CD4-positive, alpha-beta T cell (primary cell): ENCODE data around the gene GOLGA5. TPM values are rescaled to one million over a fixed set of nuclear protein-coding genes. Genes with fewer than 3 reads are reported as not detected.

Experiments used
- ATAC-seq: fragments of 200-7000 bp; cut with Tn5 transposase; one replicate; pipeline ENCODE4 v1.10.0; 2022; ENCODE audit warnings: mild to moderate bottlenecking; ENCODE audit not compliant: poor library complexity
- CTCF ChIA-PET: fragments of 350-600 bp; sonication (Branson Sonifier 250); formaldehyde crosslinking; loops from one replicate; lab custom pipeline; 2021; ENCODE audit warnings: antibody characterized with exemption, inconsistent platforms; lab: Charles Lee
- POLR2A ChIA-PET: fragments of 350-600 bp; sonication (Branson Sonifier 250); formaldehyde crosslinking; loops from one replicate; lab custom pipeline; 2021; ENCODE audit warnings: antibody characterized with exemption, inconsistent platforms; lab: Charles Lee
- DNase-seq, 14 experiments: peaks; one replicate each; pipeline ENCODE4 v3.0.0-alpha.2; 2013 to 2020; ENCODE audit warnings: mixed read lengths in 2 of 14
- H3K27ac ChIP-seq, 2 donors: one replicate each; pipeline versions ENCODE4 v1.5.1 to v1.7.0; 2013; ENCODE audit warnings: low read length in 2 of 2, low read depth in 1 of 2, mild to moderate bottlenecking in 1 of 2
- H3K27me3 ChIP-seq, 2 experiments: 1 replicate in 1 of 2; 2 replicates in 1 of 2; pipeline versions ENCODE4 v1.6.1 to v1.7.0; 2013; ENCODE audit warnings: low read length in 2 of 2, control low read depth in 1 of 2, mild to moderate bottlenecking in 1 of 2, moderate library complexity in 1 of 2; ENCODE audit not compliant: insufficient read depth in 2 of 2, control insufficient read depth in 1 of 2
- H3K36me3 ChIP-seq: one replicate; pipeline ENCODE4 v1.6.1; 2013; ENCODE audit warnings: low read length, control low read depth; ENCODE audit not compliant: insufficient read depth
- H3K4me1 ChIP-seq: one replicate; pipeline ENCODE4 v1.6.1; 2013; ENCODE audit warnings: low read length, control low read depth; ENCODE audit not compliant: insufficient read depth
- H3K4me3 ChIP-seq: one replicate; pipeline ENCODE4 v1.5.1; 2013; ENCODE audit warnings: mild to moderate bottlenecking, low read length, moderate library complexity
- H3K9me3 ChIP-seq, 2 experiments: 1 replicate in 1 of 2; 2 replicates in 1 of 2; pipeline versions ENCODE4 v1.6.1 to v1.7.0; 2013; ENCODE audit warnings: low read length in 2 of 2, mild to moderate bottlenecking in 2 of 2, control low read depth in 1 of 2, moderate library complexity in 1 of 2; ENCODE audit not compliant: control insufficient read depth in 1 of 2, insufficient read depth in 1 of 2
- H3K27ac Mint-ChIP-seq: one replicate; pipeline ENCODE4 v1.8.0; 2020; ENCODE audit warnings: mixed read lengths
- H3K27me3 Mint-ChIP-seq: one replicate; pipeline ENCODE4 v1.8.0; 2021; ENCODE audit warnings: mixed read lengths
- H3K36me3 Mint-ChIP-seq: one replicate; pipeline ENCODE4 v1.8.0; 2021; ENCODE audit warnings: low read depth, mixed read lengths
- H3K4me1 Mint-ChIP-seq: one replicate; pipeline ENCODE4 v1.8.0; 2021; ENCODE audit warnings: low read depth, mixed read lengths
- H3K4me3 Mint-ChIP-seq: one replicate; pipeline ENCODE4 v1.8.0; 2020; ENCODE audit warnings: mild to moderate bottlenecking, mixed read lengths
- H3K9me3 Mint-ChIP-seq: one replicate; pipeline ENCODE4 v1.8.0; 2020; ENCODE audit warnings: mixed read lengths
- CTCF ChIP-seq: fragments of 200-600 bp; IDR thresholded peaks from one replicate; pipeline ENCODE4 v1.8.0; 2022; ENCODE audit warnings: antibody characterized with exemption, mild to moderate bottlenecking
- intact Hi-C, 2 experiments: fragments of 100-400 bp; cut with DNase I in 1 of 2; cut with micrococcal nuclease in 1 of 2; formaldehyde crosslinking; loops; one replicate each; pipeline versions ENCODE4 v1.15.1 to v1.9.0; 2023 to 2025; cut with DNase I, micrococcal nuclease
- total RNA-seq, 174 experiments: library from RNA in 2 of 174; stranded (reverse) in 2 of 174; gene quantifications; one replicate each; pipeline ENCODE4 v1.2.3 and lab custom pipeline; 2021 to 2026

GOLGA5 gene
- total RNA-seq, 2 experiments from 2014 or later, result 5.2 to 6.8 TPM

GRCh38 chr14:92885279-92886061 is 91.4 kb downstream of the GOLGA5 start:
- DNase-seq, result no peak
- Mint-ChIP-seq H3K9me3 (no peaks in the 10 kb centered on the region), H3K36me3 (no peaks in the 10 kb centered on the region), H3K4me3 (no peak overlapping the region), H3K4me1 (no peaks in the 10 kb centered on the region), H3K27ac (no peak overlapping the region), H3K27me3 (peaks cover 45% of the 10 kb centered on the region)
- H3K27me3 ChIP-seq, result peaks cover under 1 to 11% of the 10 kb centered on the region in 2 experiments
- TF ChIP-seq CTCF, result no peak
- ChIA-PET POLR2A (no interaction called here), CTCF (no interaction called here)
- no peak overlapping the region for H3K27ac ChIP-seq
- peaks cover 0 to 12% of the 10 kb centered on the region in 2 experiments for H3K9me3 ChIP-seq
- H3K4me1 ChIP-seq, result no peaks in the 10 kb centered on the region
- ATAC-seq, result no peak
- no peak overlapping the region for H3K4me3 ChIP-seq
- no peaks in the 10 kb centered on the region for H3K36me3 ChIP-seq
- intact Hi-C loops, result no loop called here

- no peak for TF ChIP-seq CTCF
Observed at GRCh38 chr14:92886337-92886736, 92.2 kb downstream of the GOLGA5 start.

GRCh38 chr14:92887157-92887556 is 93.1 kb downstream of the GOLGA5 start:
- H3K4me3 Mint-ChIP-seq, result no peak overlapping the region
- ATAC-seq, result no peak
- H3K4me1 Mint-ChIP-seq, result no peaks in the 10 kb centered on the region
- CTCF ChIA-PET, result no interaction called here
- H3K9me3 ChIP-seq, result peaks cover 0 to 18% of the 10 kb centered on the region in 2 experiments
- H3K36me3 ChIP-seq, result no peaks in the 10 kb centered on the region
- H3K27ac Mint-ChIP-seq, result no peak overlapping the region
- no peak overlapping the region for H3K27ac ChIP-seq
- no peaks in the 10 kb centered on the region for H3K27me3 ChIP-seq
- POLR2A ChIA-PET, result no interaction called here
- H3K4me3 ChIP-seq, result no peak overlapping the region
- DNase-seq, result no peak
- no peak for TF ChIP-seq CTCF
- H3K36me3 Mint-ChIP-seq, result no peaks in the 10 kb centered on the region
- intact Hi-C loops, result no loop called here
- peaks cover 34% of the 10 kb centered on the region for H3K27me3 Mint-ChIP-seq
- no peaks in the 10 kb centered on the region for H3K9me3 Mint-ChIP-seq
- H3K4me1 ChIP-seq, result no peaks in the 10 kb centered on the region

More at GRCh38 chr14:92886337-92886736, 92.2 kb downstream of the GOLGA5 start:
- Histone ChIP-seq H3K36me3 (no peaks in the 10 kb centered on the region), H3K4me1 (no peaks in the 10 kb centered on the region), H3K27me3 (peaks cover 0 to 4% of the 10 kb centered on the region in 2 experiments), H3K9me3 (peaks cover 0 to 12% of the 10 kb centered on the region in 2 experiments), H3K4me3 (no peak overlapping the region), H3K27ac (no peak overlapping the region)
- Mint-ChIP-seq H3K4me3 (no peak overlapping the region), H3K9me3 (no peaks in the 10 kb centered on the region), H3K4me1 (no peaks in the 10 kb centered on the region), H3K27ac (no peak overlapping the region), H3K36me3 (no peaks in the 10 kb centered on the region), H3K27me3 (peaks cover 39% of the 10 kb centered on the region)
- no peak for DNase-seq
- ChIA-PET POLR2A (no interaction called here), CTCF (no interaction called here)
- intact Hi-C loops, result no loop called here
- no peak for ATAC-seq
